Fibroblast of lung (primary cell): Measurements from ENCODE around the gene RAB37. TPM values are rescaled to one million over a fixed set of nuclear protein-coding genes. Genes with fewer than 3 reads are reported as not detected.

ENCODE experiments used
- DNase-seq, 2 donors: peaks; one replicate each; pipeline versions ENCODE4 v3.0.0 to v3.0.0-alpha.2; 2010; ENCODE audit warnings: low read depth in 2 of 2
- H2AFZ ChIP-seq: 2 replicates; pipeline ENCODE4 v1.5.1; 2012; ENCODE audit warnings: low read length, control low read depth, inconsistent platforms
- H3K27ac ChIP-seq: 2 replicates; pipeline ENCODE4 v1.5.1; 2011; ENCODE audit warnings: low read length, control low read depth; ENCODE audit not compliant: insufficient read depth
- H3K27me3 ChIP-seq: 2 replicates; pipeline ENCODE4 v1.5.1; 2011; ENCODE audit warnings: mild to moderate bottlenecking, low read length; ENCODE audit not compliant: control insufficient read depth, insufficient read depth
- H3K36me3 ChIP-seq: 2 replicates; pipeline ENCODE4 v1.5.1; 2011; ENCODE audit warnings: low read length; ENCODE audit not compliant: control insufficient read depth, insufficient read depth
- H3K4me1 ChIP-seq: 2 replicates; pipeline ENCODE4 v1.5.1; 2011; ENCODE audit warnings: low read length; ENCODE audit not compliant: control insufficient read depth, insufficient read depth; ENCODE audit errors: extremely low read depth
- H3K4me2 ChIP-seq: 2 replicates; pipeline ENCODE4 v1.5.1; 2011; ENCODE audit warnings: low read length, control low read depth; ENCODE audit not compliant: insufficient read depth; ENCODE audit errors: extremely low read depth
- H3K4me3 ChIP-seq, 4 experiments: fragments of 200-600 bp in 1 of 4; sonication (generic) in 1 of 4; replicated peaks in 1 of 4; 2 replicates each; pipeline ENCODE4 v1.5.1; 2011 to 2016; ENCODE audit warnings: low read length in 4 of 4, low read depth in 3 of 4, mild to moderate bottlenecking in 3 of 4, control low read depth in 2 of 4, inconsistent platforms in 1 of 4, mixed read lengths in 1 of 4; ENCODE audit not compliant: insufficient read depth in 1 of 4; ENCODE audit errors: control extremely low read depth in 1 of 4
- H3K79me2 ChIP-seq: 2 replicates; pipeline ENCODE4 v1.5.1; 2012; ENCODE audit warnings: mild to moderate bottlenecking, low read length, inconsistent platforms; ENCODE audit not compliant: control insufficient read depth, insufficient read depth
- H3K9ac ChIP-seq: 2 replicates; pipeline ENCODE4 v1.5.1; 2011; ENCODE audit warnings: mild to moderate bottlenecking, low read length, control low read depth; ENCODE audit not compliant: insufficient read depth
- H3K9me3 ChIP-seq: 2 replicates; pipeline ENCODE4 v1.5.1; 2012; ENCODE audit warnings: low read depth, low read length; ENCODE audit not compliant: control insufficient read depth, insufficient read depth
- H4K20me1 ChIP-seq: 2 replicates; pipeline ENCODE4 v1.5.1; 2011; ENCODE audit warnings: low read length; ENCODE audit not compliant: control insufficient read depth, insufficient read depth; ENCODE audit errors: extremely low read depth
- EZH2 ChIP-seq: IDR thresholded peaks from 2 replicates; pipeline ENCODE4 v1.5.1; 2012; ENCODE audit warnings: low read length, control low read depth, mild to moderate bottlenecking; ENCODE audit errors: missing control alignments
- polyA plus RNA-seq, 2 donors: library from polyadenylated mRNA; depleted of rRNA in 1 of 2; stranded (reverse) in 1 of 2; unstranded in 1 of 2; fragments of >200 nt; gene quantifications; 2 replicates each; pipeline ENCODE4 v1.2.1, GENCODE V29; 2011 to 2012; ENCODE audit warnings: missing spikeins in 1 of 2
- total RNA-seq: library from RNA; depleted of rRNA; stranded (reverse); fragments of >200 nt; gene quantifications from 2 replicates; pipeline ENCODE4 v1.2.1, GENCODE V29; 2014
- TF ChIP-seq, protein P1 (sequence below), 2 donors: IDR thresholded peaks in 1 of 2; conservative IDR thresholded peaks in 1 of 2; 1 replicate in 1 of 2; 2 replicates in 1 of 2; pipeline ENCODE4 v1.5.1; 2011 to 2012; ENCODE audit warnings: low read length in 2 of 2, control low read depth in 1 of 2, inconsistent platforms in 1 of 2, low read depth in 1 of 2, mild to moderate bottlenecking in 1 of 2

Gene RAB37
- total and polyA plus RNA-seq, 2 donors (not counting 1 experiment from before 2014, with no cell fraction given) = 0.65 to 0.66 TPM

DNA sequence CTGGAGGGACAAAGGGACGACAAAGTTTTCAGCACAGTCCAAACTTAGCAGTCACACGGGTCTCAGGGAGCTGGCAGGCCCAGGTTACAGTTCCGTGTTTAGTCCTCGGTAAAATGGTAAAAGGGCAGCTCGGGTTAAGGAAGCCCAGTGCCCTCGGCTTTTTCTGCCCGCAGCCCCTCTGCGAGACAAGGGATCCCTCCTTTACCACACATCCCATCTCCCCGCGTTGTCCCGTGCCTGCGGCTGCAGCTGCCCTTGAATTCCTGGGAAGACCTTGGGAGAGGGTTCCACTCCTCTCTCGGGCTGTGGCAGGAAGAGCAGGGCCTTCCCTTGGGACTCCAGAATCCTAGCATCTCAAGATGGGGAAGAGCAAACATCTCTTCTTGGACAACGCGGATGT is 7.2 kb upstream of the RAB37 start:
- no peak overlapping the region for H3K4me3 ChIP-seq
- no peaks in the 10 kb centered on the region for H3K4me1 ChIP-seq
- H3K9me3 ChIP-seq = no peaks in the 10 kb centered on the region
- no peaks in the 10 kb centered on the region for H3K36me3 ChIP-seq
- no peak overlapping the region for H3K4me2 ChIP-seq
- H2AFZ ChIP-seq = no peak overlapping the region
- no peaks in the 10 kb centered on the region for H3K27me3 ChIP-seq
- no peak for TF ChIP-seq EZH2
- TF ChIP-seq, protein P1, sequence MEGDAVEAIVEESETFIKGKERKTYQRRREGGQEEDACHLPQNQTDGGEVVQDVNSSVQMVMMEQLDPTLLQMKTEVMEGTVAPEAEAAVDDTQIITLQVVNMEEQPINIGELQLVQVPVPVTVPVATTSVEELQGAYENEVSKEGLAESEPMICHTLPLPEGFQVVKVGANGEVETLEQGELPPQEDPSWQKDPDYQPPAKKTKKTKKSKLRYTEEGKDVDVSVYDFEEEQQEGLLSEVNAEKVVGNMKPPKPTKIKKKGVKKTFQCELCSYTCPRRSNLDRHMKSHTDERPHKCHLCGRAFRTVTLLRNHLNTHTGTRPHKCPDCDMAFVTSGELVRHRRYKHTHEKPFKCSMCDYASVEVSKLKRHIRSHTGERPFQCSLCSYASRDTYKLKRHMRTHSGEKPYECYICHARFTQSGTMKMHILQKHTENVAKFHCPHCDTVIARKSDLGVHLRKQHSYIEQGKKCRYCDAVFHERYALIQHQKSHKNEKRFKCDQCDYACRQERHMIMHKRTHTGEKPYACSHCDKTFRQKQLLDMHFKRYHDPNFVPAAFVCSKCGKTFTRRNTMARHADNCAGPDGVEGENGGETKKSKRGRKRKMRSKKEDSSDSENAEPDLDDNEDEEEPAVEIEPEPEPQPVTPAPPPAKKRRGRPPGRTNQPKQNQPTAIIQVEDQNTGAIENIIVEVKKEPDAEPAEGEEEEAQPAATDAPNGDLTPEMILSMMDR (conservative IDR thresholded peaks at IDR 0.05 in 1 of 2, IDR thresholded peaks at IDR 0.05 in 1 of 2; ENCODE audit: low read depth in 1 of 2, low read length in 2 of 2) = no peak
- H4K20me1 ChIP-seq = no peaks in the 10 kb centered on the region
- no peak overlapping the region for H3K9ac ChIP-seq
- H3K27ac ChIP-seq = no peak overlapping the region
- no peak for DNase-seq
- H3K79me2 ChIP-seq = no peaks in the 10 kb centered on the region

DNA sequence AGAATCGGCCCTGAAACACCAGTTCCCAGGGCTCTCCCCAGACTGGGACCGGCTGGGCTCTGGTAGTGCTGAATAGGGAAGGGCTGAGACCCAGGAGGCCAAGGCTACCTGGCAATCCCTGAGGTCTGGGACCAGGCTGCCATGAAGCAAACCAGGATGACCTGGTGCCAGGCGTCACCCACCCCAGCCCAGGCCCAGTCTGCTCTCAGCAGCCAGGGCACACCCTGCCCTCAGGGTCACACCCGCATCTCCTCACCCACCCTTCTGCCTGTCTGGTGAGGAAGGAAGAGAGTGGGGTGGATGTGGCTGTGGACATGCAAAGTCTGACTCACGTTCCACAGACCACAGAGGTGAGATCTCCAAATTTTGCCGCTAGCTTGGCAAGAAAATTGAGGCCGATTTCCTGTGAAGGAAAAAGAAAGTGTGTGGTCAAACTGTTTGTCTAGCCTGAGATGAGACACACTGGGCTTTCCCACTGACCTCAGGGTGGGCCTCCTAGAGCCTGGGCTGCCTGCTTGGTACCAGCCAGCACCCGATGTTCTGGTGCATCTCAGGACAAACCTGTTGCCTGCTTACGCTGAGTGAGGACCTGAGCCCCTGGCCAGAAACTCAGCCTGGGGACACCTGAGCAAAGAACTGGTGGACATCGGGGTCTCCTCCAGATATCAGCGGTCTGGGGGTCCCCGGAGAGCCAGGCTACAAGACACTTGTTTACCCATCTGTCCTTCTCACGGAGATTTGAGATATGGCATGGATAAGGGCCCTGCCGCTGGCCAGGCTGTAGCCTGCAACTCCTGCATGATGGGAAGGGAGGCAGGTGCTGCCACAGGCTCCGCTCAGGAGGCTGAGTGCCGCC is 6.3 kb upstream of the RAB37 start:
- no peaks in the 10 kb centered on the region for H4K20me1 ChIP-seq
- no peaks in the 10 kb centered on the region for H3K36me3 ChIP-seq
- H3K4me2 ChIP-seq = no peak overlapping the region
- H3K4me1 ChIP-seq = no peaks in the 10 kb centered on the region
- H3K9ac ChIP-seq = no peak overlapping the region
- H3K79me2 ChIP-seq = no peaks in the 10 kb centered on the region
- TF ChIP-seq EZH2 = no peak
- TF ChIP-seq, protein P1 (conservative IDR thresholded peaks at IDR 0.05 in 1 of 2, IDR thresholded peaks at IDR 0.05 in 1 of 2; ENCODE audit: low read depth in 1 of 2, low read length in 2 of 2) = no peak
- H3K27me3 ChIP-seq = no peaks in the 10 kb centered on the region
- peak in 1 of 2 donors; percentile 21 for DNase-seq
- no peak overlapping the region for H3K4me3 ChIP-seq
- no peaks in the 10 kb centered on the region for H3K9me3 ChIP-seq
- no peak overlapping the region for H3K27ac ChIP-seq
- H2AFZ ChIP-seq = no peak overlapping the region

DNA sequence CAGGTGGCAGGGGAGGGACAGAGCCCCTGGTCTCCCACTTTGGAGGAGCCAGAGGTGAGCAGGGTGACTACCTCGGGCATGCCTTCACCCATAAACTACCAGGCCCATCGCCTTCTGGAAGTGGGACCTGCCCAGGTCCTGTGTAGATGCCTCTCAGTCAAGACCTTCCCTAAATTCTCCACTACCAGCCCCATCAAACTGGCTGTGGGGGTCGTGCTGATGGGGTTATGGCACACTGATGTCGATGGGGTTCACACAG is 5.8 kb upstream of the RAB37 start:
- DNase-seq = no peak
- no peak overlapping the region for H2AFZ ChIP-seq

More for the DNA sequence above, 5.8 kb upstream of the RAB37 start:
- Histone ChIP-seq H4K20me1 (no peaks in the 10 kb centered on the region), H3K4me1 (no peaks in the 10 kb centered on the region), H3K36me3 (no peaks in the 10 kb centered on the region), H3K4me3 (no peak overlapping the region), H3K79me2 (no peaks in the 10 kb centered on the region), H3K9me3 (no peaks in the 10 kb centered on the region), H3K27ac (no peak overlapping the region), H3K27me3 (no peaks in the 10 kb centered on the region), H3K4me2 (no peak overlapping the region), H3K9ac (no peak overlapping the region)
- TF ChIP-seq, protein P1 (conservative IDR thresholded peaks at IDR 0.05 in 1 of 2, IDR thresholded peaks at IDR 0.05 in 1 of 2; ENCODE audit: low read depth in 1 of 2, low read length in 2 of 2) = no peak
- TF ChIP-seq EZH2 = no peak
